OCI-LY7 (cell line): ENCODE results near the gene PGBD1. TPM values are rescaled to one million over a fixed set of nuclear protein-coding genes. Genes with fewer than 3 reads are reported as not detected.

Experiments used
- BruUV-seq: library from RNA; stranded (reverse); fragments of 400-500 nt; replicated peaks from 2 replicates; lab custom pipeline; 2021; lab: Mats Ljungman, UMichigan
- CTCF ChIA-PET: fragments of 300-600 bp; sonication (Branson Sonifier 250); formaldehyde crosslinking; loops from one replicate; lab custom pipeline; 2022; ENCODE audit warnings: antibody characterized with exemption; ENCODE audit not compliant: unreplicated experiment; lab: Charles Lee
- POLR2A ChIA-PET: fragments of 300-600 bp; sonication (Branson Sonifier 250); formaldehyde crosslinking; loops from one replicate; lab custom pipeline; 2022; ENCODE audit warnings: antibody characterized with exemption; lab: Charles Lee
- DNase-seq: peaks from one replicate; pipeline ENCODE4 v3.0.0-alpha.2; 2015; ENCODE audit warnings: low spot score
- H2AFZ ChIP-seq: fragments of 200-600 bp; sonication (generic), shearing (Covaris generic); 2 replicates; pipeline ENCODE4 v1.6.1; 2014; ENCODE audit warnings: mild to moderate bottlenecking, antibody characterized with exemption, low read length, moderate library complexity
- H3K27ac ChIP-seq: fragments of 200-600 bp; sonication (generic); 2 replicates; pipeline ENCODE4 v1.5.1; 2014; ENCODE audit warnings: mixed run types, low read depth, mild to moderate bottlenecking, moderate library complexity, low read length, inconsistent platforms; ENCODE audit not compliant: poor library complexity, severe bottlenecking
- H3K36me3 ChIP-seq: fragments of 200-600 bp; sonication (generic); 2 replicates; pipeline ENCODE4 v1.6.1; 2014; ENCODE audit warnings: mild to moderate bottlenecking, antibody characterized with exemption, low read length, moderate library complexity, mixed read lengths; ENCODE audit not compliant: insufficient read depth
- H3K4me1 ChIP-seq: fragments of 200-600 bp; sonication (generic); 2 replicates; pipeline ENCODE4 v1.5.1; 2014; ENCODE audit warnings: mild to moderate bottlenecking, low read length; ENCODE audit not compliant: insufficient read depth, poor library complexity, severe bottlenecking
- H3K4me2 ChIP-seq: fragments of 200-600 bp; sonication (generic); 2 replicates; pipeline ENCODE4 v1.6.1; 2014; ENCODE audit warnings: mild to moderate bottlenecking, low read length
- H3K4me3 ChIP-seq: fragments of 200-600 bp; sonication (generic); 2 replicates; pipeline ENCODE4 v1.5.1; 2014; ENCODE audit warnings: mild to moderate bottlenecking, low read depth, low read length; ENCODE audit not compliant: poor library complexity, severe bottlenecking
- H3K79me2 ChIP-seq: fragments of 200-600 bp; sonication (generic); 2 replicates; pipeline ENCODE4 v1.6.1; 2016; ENCODE audit warnings: low read depth, mild to moderate bottlenecking, low read length, moderate library complexity, mixed read lengths; ENCODE audit not compliant: insufficient read depth
- H3K9me2 ChIP-seq: fragments of 200-600 bp; sonication (generic); 2 replicates; pipeline ENCODE4 v1.6.1; 2016; ENCODE audit warnings: mild to moderate bottlenecking, low read length, mixed read lengths; ENCODE audit not compliant: insufficient read depth
- H3K9me3 ChIP-seq: fragments of 200-600 bp; sonication (generic); 2 replicates; pipeline ENCODE4 v1.6.1; 2014; ENCODE audit warnings: mild to moderate bottlenecking, mixed run types, low read length, mixed read lengths
- H4K20me1 ChIP-seq: fragments of 200-600 bp; sonication (generic); 2 replicates; pipeline ENCODE4 v1.6.1; 2014; ENCODE audit warnings: mild to moderate bottlenecking, antibody characterized with exemption, low read length, moderate library complexity, mixed read lengths; ENCODE audit not compliant: insufficient read depth
- CTCF ChIP-seq: fragments of 200-600 bp; sonication (generic); conservative IDR thresholded peaks from 2 replicates; pipeline ENCODE4 v1.5.1; 2014; ENCODE audit warnings: mild to moderate bottlenecking, antibody characterized with exemption, low read length, moderate library complexity, mixed read lengths
- EZH2phosphoT487 ChIP-seq: fragments of 200-600 bp; sonication (generic); IDR thresholded peaks from 2 replicates; pipeline ENCODE4 v1.6.1; 2018; ENCODE audit warnings: low read depth, borderline replicate concordance, mild to moderate bottlenecking, mixed run types, antibody characterized with exemption, low read length, moderate library complexity, mixed read lengths
- intact Hi-C: fragments of 100-400 bp; cut with micrococcal nuclease; formaldehyde crosslinking; loops from one replicate; pipeline ENCODE4 v1.10.0; 2022; ENCODE audit not compliant: unreplicated experiment
- total RNA-seq, 2 experiments: library from RNA; depleted of rRNA in 1 of 2; stranded (reverse); fragments of >200 nt in 1 of 2; shearing (Covaris generic) in 1 of 2; gene quantifications; 2 replicates each; pipeline ENCODE4 v1.2.3, GENCODE V29; 2014 to 2022

The PGBD1 gene
- total RNA-seq, 2 experiments from 2014 or later: 1.6 to 3.3 TPM

- H3K4me3 ChIP-seq: no peak overlapping the region
- no TSS peak for BruUV-seq
- no peaks in the 10 kb centered on the region for H3K9me3 ChIP-seq
- ChIA-PET CTCF (no interaction called here), POLR2A (no interaction called here)
- DNase-seq: no peak
- no peaks in the 10 kb centered on the region for H3K9me2 ChIP-seq
- H2AFZ ChIP-seq: no peak overlapping the region
- TF ChIP-seq EZH2phosphoT487: no peak
- TF ChIP-seq CTCF: no peak
- H3K36me3 ChIP-seq: peaks cover 53% of the 10 kb centered on the region
- no peaks in the 10 kb centered on the region for H4K20me1 ChIP-seq
- H3K79me2 ChIP-seq: no peaks in the 10 kb centered on the region
- H3K4me1 ChIP-seq: no peaks in the 10 kb centered on the region
- no peak overlapping the region for H3K4me2 ChIP-seq
- H3K27ac ChIP-seq: no peak overlapping the region
- intact Hi-C loops: no loop called here
Measured at GRCh38 chr6:28243946-28244345, 37.4 kb upstream of the PGBD1 start.

GRCh38 chr6:28245206-28245941, 36.0 kb upstream of the PGBD1 start:
- Histone ChIP-seq H3K27ac (no peak overlapping the region), H3K9me2 (no peaks in the 10 kb centered on the region), H3K4me3 (no peak overlapping the region), H3K79me2 (peaks cover under 1% of the 10 kb centered on the region; the same call in 1 of the 2 replicates), H3K9me3 (no peaks in the 10 kb centered on the region), H3K36me3 (peaks cover 60% of the 10 kb centered on the region), H3K4me1 (no peaks in the 10 kb centered on the region), H4K20me1 (no peaks in the 10 kb centered on the region), H3K4me2 (no peak overlapping the region), H2AFZ (no peak overlapping the region)
- DNase-seq: no peak
- POLR2A ChIA-PET: no interaction called here
- BruUV-seq: TSS peak; percentile 27
- no peak for TF ChIP-seq EZH2phosphoT487
- TF ChIP-seq CTCF: no peak
- CTCF ChIA-PET: no interaction called here
- intact Hi-C loops: no loop called here

GRCh38 chr6:28248916-28249315, 32.5 kb upstream of the PGBD1 start:
- no TSS peak for BruUV-seq
- ChIA-PET CTCF (no interaction called here), POLR2A (interaction anchor here (0.6 kb wide), 1 partner anchor 32 kb away, joined by 5 read pairs; no protein-coding TSS in a partner anchor)

More at GRCh38 chr6:28248916-28249315, 32.5 kb upstream of the PGBD1 start:
- Histone ChIP-seq H3K27ac (no peak overlapping the region), H2AFZ (no peak overlapping the region), H3K4me2 (no peak overlapping the region), H3K9me3 (peaks cover 4% of the 10 kb centered on the region; the same call in 1 of the 2 replicates), H3K9me2 (no peaks in the 10 kb centered on the region), H3K4me3 (no peak overlapping the region), H4K20me1 (0 out of 2 replicates have a peak, but pooled peaks cover 4% of the 10 kb centered on the region), H3K4me1 (peaks cover 21% of the 10 kb centered on the region), H3K36me3 (peaks cover 55% of the 10 kb centered on the region), H3K79me2 (peaks cover 16% of the 10 kb centered on the region)
- TF ChIP-seq CTCF (no peak), EZH2phosphoT487 (no peak)
- no peak for DNase-seq
- intact Hi-C loops: no loop called here
